ENCODE measurements around the gene DXO. TPM values are rescaled to one million over a fixed set of nuclear protein-coding genes. Genes with fewer than 3 reads are reported as not detected.
"Not testable (repeated sequence)": the region's sequence is repeated elsewhere in the genome, so short reads cannot be mapped to it uniquely, and the experiment has no call there.

The DXO gene
- total and polyA plus RNA-seq, 2 of the 4 experiments (the other 2 are of a cell fraction) = 9.3 to 21.4 TPM

DNA sequence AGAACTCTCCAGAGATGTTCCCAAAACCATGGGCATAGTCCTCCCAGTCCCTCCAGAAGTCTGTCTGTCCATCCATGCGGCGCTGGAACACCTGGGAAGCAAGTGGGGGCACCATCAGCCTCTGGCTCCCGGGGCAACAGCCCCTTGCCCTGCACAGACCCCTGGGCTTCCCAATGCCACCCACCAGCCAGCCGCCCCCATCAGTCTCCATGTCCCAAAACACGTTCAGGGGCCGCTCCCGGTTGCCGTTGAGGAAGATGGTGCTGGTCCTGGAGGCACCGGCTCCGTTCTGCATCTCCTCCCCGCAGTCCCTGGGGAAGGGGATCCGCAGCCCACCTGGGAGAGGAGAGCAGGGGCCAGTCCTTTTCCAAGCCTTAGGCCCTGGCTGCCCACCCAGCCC lies 37.6 kb upstream of the DXO start:
- H2AK9ac ChIP-seq (replicated peaks; ENCODE audit: low read depth, low read length, poor library complexity); H3K9ac ChIP-seq (ENCODE audit: low read depth, low read length); H3K9me1 ChIP-seq (ENCODE audit: insufficient read depth, low read length); H3K9me3 ChIP-seq (ENCODE audit: control insufficient read depth, insufficient read depth, low read length); H3K27ac ChIP-seq (ENCODE audit: insufficient read depth, low read length); H3K4ac ChIP-seq (ENCODE audit: low read depth, low read length); H3K56ac ChIP-seq (ENCODE audit: extremely low read depth, insufficient read depth, low read length); H2BK20ac ChIP-seq (ENCODE audit: low read depth, low read length); H4K8ac ChIP-seq (ENCODE audit: low read depth in 2 of 2, low read length in 2 of 2); BruUV-seq (replicated peaks); H3K27me3 ChIP-seq (ENCODE audit: control insufficient read depth, insufficient read depth, low read length); ATAC-seq (ENCODE audit: low read depth); dilution Hi-C loops (cut with HindIII; ENCODE audit: low sequenced_read_pairs, unreplicated experiment); H3K14ac ChIP-seq (replicated peaks; ENCODE audit: low read depth, low read length); H4K5ac ChIP-seq (ENCODE audit: low read depth, low read length); H3K79me1 ChIP-seq (ENCODE audit: low read depth in 1 of 2, low read length in 2 of 2); H2BK15ac ChIP-seq (ENCODE audit: low read depth, low read length); in situ Hi-C loops (cut with MboI; ENCODE audit: low sequenced_read_pairs); H2BK120ac ChIP-seq (ENCODE audit: low read depth, low read length); H2BK5ac ChIP-seq (ENCODE audit: low read depth, low read length, poor library complexity, severe bottlenecking); POLR2A ChIA-PET (ENCODE audit: unreplicated experiment); H3K4me2 ChIP-seq (ENCODE audit: low read depth, low read length); H3K23ac ChIP-seq (ENCODE audit: low read depth, low read length); H2AFZ ChIP-seq (replicated peaks; ENCODE audit: low read length, poor library complexity); H3K4me1 ChIP-seq (ENCODE audit: control insufficient read depth, insufficient read depth, low read length); DNase-seq; H2AK5ac ChIP-seq (ENCODE audit: low read depth, low read length); H3K4me3 ChIP-seq (ENCODE audit: insufficient read depth, low read depth, low read length); H4K91ac ChIP-seq (ENCODE audit: insufficient read depth, low read depth, low read length); H4K20me1 ChIP-seq (ENCODE audit: insufficient read depth, low read length); CTCF ChIA-PET; H3K18ac ChIP-seq (ENCODE audit: low read depth, low read length); intact Hi-C loops (cut with micrococcal nuclease); H3K36me3 ChIP-seq (ENCODE audit: control insufficient read depth, insufficient read depth, low read length): not testable (repeated sequence)
- WGBS, 2 experiments (ENCODE audit: extremely low coverage in 2 of 2, insufficient read length in 1 of 2) = no CpG with 5 or more reads among the region's 12 CpGs

DNA sequence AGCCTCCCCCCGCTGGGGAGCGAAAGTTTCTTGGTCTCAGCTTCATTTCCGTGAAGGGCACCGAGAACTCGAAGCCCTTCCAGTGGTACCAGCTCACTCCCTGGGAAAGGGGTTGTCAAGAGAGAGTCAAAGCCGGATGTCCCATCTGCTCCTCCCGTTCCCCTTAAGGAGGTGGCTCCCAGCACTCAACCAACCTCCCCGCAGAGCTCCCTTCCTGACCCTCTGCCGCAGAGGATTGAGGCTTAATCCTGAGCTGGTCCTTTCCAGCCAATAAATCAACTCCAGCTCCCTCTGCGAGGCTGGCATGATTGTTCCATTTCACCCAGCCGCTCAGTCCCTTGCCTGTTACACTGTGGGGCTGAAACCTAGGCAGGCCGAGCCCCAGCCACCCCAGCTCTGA lies 36.7 kb upstream of the DXO start:
- H3K4me3 ChIP-seq (ENCODE audit: insufficient read depth, low read depth, low read length); H3K18ac ChIP-seq (ENCODE audit: low read depth, low read length); CTCF ChIA-PET; H2AK5ac ChIP-seq (ENCODE audit: low read depth, low read length); H2AK9ac ChIP-seq (replicated peaks; ENCODE audit: low read depth, low read length, poor library complexity); H2BK15ac ChIP-seq (ENCODE audit: low read depth, low read length); H3K23ac ChIP-seq (ENCODE audit: low read depth, low read length); H3K27me3 ChIP-seq (ENCODE audit: control insufficient read depth, insufficient read depth, low read length); H2BK5ac ChIP-seq (ENCODE audit: low read depth, low read length, poor library complexity, severe bottlenecking); H3K36me3 ChIP-seq (ENCODE audit: control insufficient read depth, insufficient read depth, low read length); H3K79me1 ChIP-seq (ENCODE audit: low read depth in 1 of 2, low read length in 2 of 2); H3K56ac ChIP-seq (ENCODE audit: extremely low read depth, insufficient read depth, low read length); H3K4ac ChIP-seq (ENCODE audit: low read depth, low read length); H3K4me1 ChIP-seq (ENCODE audit: control insufficient read depth, insufficient read depth, low read length); POLR2A ChIA-PET (ENCODE audit: unreplicated experiment); H4K20me1 ChIP-seq (ENCODE audit: insufficient read depth, low read length); intact Hi-C loops (cut with micrococcal nuclease); H2AFZ ChIP-seq (replicated peaks; ENCODE audit: low read length, poor library complexity); H4K8ac ChIP-seq (ENCODE audit: low read depth in 2 of 2, low read length in 2 of 2); H3K9me1 ChIP-seq (ENCODE audit: insufficient read depth, low read length); H4K91ac ChIP-seq (ENCODE audit: insufficient read depth, low read depth, low read length); H3K9me3 ChIP-seq (ENCODE audit: control insufficient read depth, insufficient read depth, low read length); H2BK20ac ChIP-seq (ENCODE audit: low read depth, low read length); in situ Hi-C loops (cut with MboI; ENCODE audit: low sequenced_read_pairs); H3K27ac ChIP-seq (ENCODE audit: insufficient read depth, low read length); H3K9ac ChIP-seq (ENCODE audit: low read depth, low read length); DNase-seq; H4K5ac ChIP-seq (ENCODE audit: low read depth, low read length); ATAC-seq (ENCODE audit: low read depth); H2BK120ac ChIP-seq (ENCODE audit: low read depth, low read length); H3K4me2 ChIP-seq (ENCODE audit: low read depth, low read length); H3K14ac ChIP-seq (replicated peaks; ENCODE audit: low read depth, low read length); BruUV-seq (replicated peaks); dilution Hi-C loops (cut with HindIII; ENCODE audit: low sequenced_read_pairs, unreplicated experiment): not testable (repeated sequence)
- WGBS, 2 experiments (ENCODE audit: extremely low coverage in 2 of 2, insufficient read length in 1 of 2) = no CpG with 5 or more reads among the region's 12 CpGs
